H1 (cell line): ENCODE data around the gene MTF2. TPM values are rescaled to one million over a fixed set of nuclear protein-coding genes. Genes with fewer than 3 reads are reported as not detected.

Experiments used
- CTCF ChIA-PET: fragments of 300-600 bp; sonication (Branson Sonifier 250); formaldehyde crosslinking; loops from one replicate; lab custom pipeline; 2021; ENCODE audit not compliant: partially characterized antibody; lab: Charles Lee
- POLR2A ChIA-PET: fragments of 300-600 bp; sonication (Branson Sonifier 250); formaldehyde crosslinking; loops from one replicate; lab custom pipeline; 2021; ENCODE audit warnings: inconsistent platforms; ENCODE audit not compliant: partially characterized antibody; lab: Charles Lee
- DNase-seq, 2 experiments: peaks; one replicate each; pipeline versions ENCODE4 v3.0.0 to v3.0.0-alpha.2; 2010 to 2022; ENCODE audit warnings: low spot score in 2 of 2, low read depth in 1 of 2, mixed read lengths in 1 of 2
- FAIRE-seq: peaks from 2 replicates; lab custom pipeline; 2011; peaks lifted over from hg19 to GRCh38; lab: Jason Lieb, UNC
- H2AFZ ChIP-seq: 2 replicates; pipeline ENCODE4 v1.8.1; 2012; ENCODE audit warnings: low read length, inconsistent platforms
- H2AK5ac ChIP-seq: 2 replicates; pipeline ENCODE4 v1.6.1; 2013; ENCODE audit warnings: low read depth, low read length
- H2BK120ac ChIP-seq: replicated peaks from 2 replicates; pipeline ENCODE3; 2013; ENCODE audit warnings: low read depth, low read length, inconsistent platforms
- H2BK12ac ChIP-seq: 2 replicates; pipeline ENCODE4 v1.6.1; 2013; ENCODE audit warnings: low read depth, low read length
- H2BK15ac ChIP-seq: 2 replicates; pipeline ENCODE4 v1.6.1; 2013; ENCODE audit warnings: low read length
- H2BK20ac ChIP-seq: 2 replicates; pipeline ENCODE4 v1.6.1; 2013; ENCODE audit warnings: low read length
- H2BK5ac ChIP-seq: 2 replicates; pipeline ENCODE4 v1.6.1; 2013; ENCODE audit warnings: low read depth, low read length
- H3K14ac ChIP-seq: 2 replicates; pipeline ENCODE4 v1.6.1; 2013; ENCODE audit warnings: inconsistent platforms; ENCODE audit not compliant: insufficient read length
- H3K18ac ChIP-seq: 2 replicates; pipeline ENCODE4 v1.6.1; 2013; ENCODE audit warnings: low read length; ENCODE audit errors: extremely low read depth
- H3K23ac ChIP-seq: 2 replicates; pipeline ENCODE4 v1.6.1; 2013; ENCODE audit warnings: inconsistent platforms; ENCODE audit not compliant: insufficient read length
- H3K23me2 ChIP-seq: 2 replicates; pipeline ENCODE4 v1.6.1; 2013; ENCODE audit warnings: low read depth, low read length
- H3K27ac ChIP-seq: 2 replicates; pipeline ENCODE4 v1.6.1; 2011; ENCODE audit warnings: low read depth, low read length, inconsistent platforms
- H3K27me3 ChIP-seq, 4 experiments: replicated peaks in 1 of 4; 1 replicate in 1 of 4; 2 replicates in 3 of 4; pipeline versions ENCODE4 v1.6.1 to v1.8.1; 2011 to 2013; ENCODE audit warnings: low read length in 3 of 4, mild to moderate bottlenecking in 3 of 4, inconsistent platforms in 2 of 4, mixed read lengths in 2 of 4, moderate library complexity in 1 of 4; ENCODE audit not compliant: control insufficient read depth in 3 of 4, insufficient read depth in 3 of 4; ENCODE audit errors: extremely low read depth in 1 of 4
- H3K36me3 ChIP-seq, 4 experiments: 2 replicates each; pipeline versions ENCODE4 v1.6.1 to v1.8.1; 2011 to 2013; ENCODE audit warnings: mild to moderate bottlenecking in 4 of 4, low read length in 3 of 4, moderate library complexity in 2 of 4, control low read depth in 1 of 4, inconsistent platforms in 1 of 4; ENCODE audit not compliant: insufficient read depth in 4 of 4, control insufficient read depth in 2 of 4
- H3K4ac ChIP-seq: replicated peaks from 2 replicates; pipeline ENCODE3; 2013; ENCODE audit warnings: low read length, low read depth, mixed read lengths, inconsistent platforms; ENCODE audit not compliant: insufficient read length
- H3K4me1 ChIP-seq, 4 experiments: replicated peaks in 1 of 4; 1 replicate in 1 of 4; 2 replicates in 3 of 4; pipeline versions ENCODE4 v1.6.1 to v1.8.1; 2011 to 2013; ENCODE audit warnings: low read length in 3 of 4, inconsistent platforms in 2 of 4, mixed read lengths in 1 of 4; ENCODE audit not compliant: insufficient read depth in 4 of 4, control insufficient read depth in 3 of 4
- H3K4me2 ChIP-seq, 2 experiments: 2 replicates each; pipeline versions ENCODE4 v1.6.1 to v1.8.1; 2011 to 2013; ENCODE audit warnings: low read depth in 2 of 2, low read length in 2 of 2, control low read depth in 1 of 2, inconsistent platforms in 1 of 2, mild to moderate bottlenecking in 1 of 2; ENCODE audit not compliant: insufficient read depth in 1 of 2
- H3K4me3 ChIP-seq, 4 experiments: fragments of 200-600, 300-600 bp in 1 of 4; sonication (generic), shearing (Covaris generic), sonication (Bioruptor Twin) in 1 of 4; 2 replicates each; pipeline versions ENCODE4 v1.5.1 to v1.8.1; 2011 to 2016; ENCODE audit warnings: low read length in 4 of 4, low read depth in 3 of 4, control low read depth in 2 of 4, inconsistent platforms in 2 of 4, mild to moderate bottlenecking in 2 of 4, mixed read lengths in 1 of 4, moderate library complexity in 1 of 4; ENCODE audit not compliant: insufficient read depth in 2 of 4; ENCODE audit errors: extremely low read depth in 1 of 4
- H3K56ac ChIP-seq: replicated peaks from 2 replicates; pipeline ENCODE3; 2013; ENCODE audit warnings: low read depth, mild to moderate bottlenecking, mixed read lengths, low read length, inconsistent platforms; ENCODE audit not compliant: insufficient read length
- H3K79me1 ChIP-seq: 2 replicates; pipeline ENCODE4 v1.6.1; 2013; ENCODE audit warnings: low read depth, low read length, control low read depth
- H3K79me2 ChIP-seq, 2 experiments: 2 replicates each; pipeline versions ENCODE4 v1.6.1 to v1.8.1; 2012 to 2013; ENCODE audit warnings: low read length in 2 of 2, mild to moderate bottlenecking in 2 of 2, inconsistent platforms in 1 of 2; ENCODE audit not compliant: insufficient read depth in 2 of 2, control insufficient read depth in 1 of 2
- H3K9ac ChIP-seq, 4 experiments: replicated peaks in 1 of 4; 1 replicate in 1 of 4; 2 replicates in 3 of 4; pipeline versions ENCODE4 v1.6.1 to v1.8.1; 2011 to 2013; ENCODE audit warnings: low read depth in 3 of 4, low read length in 3 of 4, control low read depth in 2 of 4, mild to moderate bottlenecking in 2 of 4, moderate library complexity in 2 of 4, inconsistent platforms in 1 of 4; ENCODE audit errors: extremely low read depth in 1 of 4
- H3K9me3 ChIP-seq, 2 experiments: 2 replicates each; pipeline versions ENCODE4 v1.6.1 to v1.8.1; 2012 to 2013; ENCODE audit warnings: mild to moderate bottlenecking in 2 of 2, moderate library complexity in 2 of 2, control low read depth in 1 of 2, inconsistent platforms in 1 of 2, low read depth in 1 of 2, low read length in 1 of 2, mixed read lengths in 1 of 2; ENCODE audit not compliant: insufficient read depth in 2 of 2
- H4K20me1 ChIP-seq, 2 experiments: replicated peaks in 1 of 2; 2 replicates each; pipeline versions ENCODE3 to v1.8.1; 2011 to 2013; ENCODE audit warnings: inconsistent platforms in 2 of 2, low read length in 2 of 2, mild to moderate bottlenecking in 1 of 2; ENCODE audit not compliant: insufficient read depth in 2 of 2, control insufficient read depth in 1 of 2
- H4K5ac ChIP-seq: 2 replicates; pipeline ENCODE4 v1.6.1; 2013; ENCODE audit warnings: low read length, low read depth, mixed read lengths, inconsistent platforms; ENCODE audit not compliant: insufficient read length
- H4K8ac ChIP-seq: 2 replicates; pipeline ENCODE4 v1.8.0; 2013; ENCODE audit warnings: mild to moderate bottlenecking, moderate library complexity, low read length, inconsistent platforms; ENCODE audit not compliant: insufficient read depth; ENCODE audit errors: extremely low read depth
- H4K91ac ChIP-seq: replicated peaks from 2 replicates; pipeline ENCODE3; 2013; ENCODE audit warnings: low read length, mixed read lengths, inconsistent platforms; ENCODE audit not compliant: insufficient read length
- ASH2L ChIP-seq: fragments of 200-600, 300-600 bp; sonication (generic); IDR thresholded peaks from one replicate; pipeline ENCODE4 v1.7.1; 2017; ENCODE audit warnings: low read length
- CBX5 ChIP-seq: fragments of 300-800, 300-1000 bp; sonication (generic); IDR thresholded peaks from 2 replicates; pipeline ENCODE4 v1.7.1; 2016; ENCODE audit warnings: antibody characterized with exemption, low read length, low read depth
- CBX8 ChIP-seq: fragments of 300-800, 300-1000 bp; sonication (generic); IDR thresholded peaks from 2 replicates; pipeline ENCODE4 v1.7.1; 2016; ENCODE audit warnings: low read depth, low read length, borderline replicate concordance
- EGR1 ChIP-seq: IDR thresholded peaks from 2 replicates; pipeline ENCODE4 v1.6.1; 2011; ENCODE audit warnings: low read depth, low read length, borderline replicate concordance
- EP300 ChIP-seq, 2 experiments: IDR thresholded peaks; 1 replicate in 1 of 2; 2 replicates in 1 of 2; pipeline ENCODE4 v1.6.1; 2011 to 2012; ENCODE audit warnings: low read depth in 2 of 2, low read length in 2 of 2, mild to moderate bottlenecking in 2 of 2, borderline replicate concordance in 1 of 2, inconsistent platforms in 1 of 2, moderate library complexity in 1 of 2
- JUND ChIP-seq: IDR thresholded peaks from 2 replicates; pipeline ENCODE4 v1.6.1; 2011; ENCODE audit warnings: mild to moderate bottlenecking, improper control_type of control experiment, low read length
- RAD21 ChIP-seq, 2 experiments: IDR thresholded peaks in 1 of 2; conservative IDR thresholded peaks in 1 of 2; 2 replicates each; pipeline ENCODE4 v1.6.1; 2011; ENCODE audit warnings: low read depth in 2 of 2, low read length in 2 of 2, improper control_type of control experiment in 1 of 2, inconsistent platforms in 1 of 2, mild to moderate bottlenecking in 1 of 2, moderate library complexity in 1 of 2
- RBBP5 ChIP-seq: IDR thresholded peaks from 2 replicates; pipeline ENCODE4 v1.7.1; 2012; ENCODE audit warnings: low read depth, mild to moderate bottlenecking, inconsistent platforms, low read length, moderate library complexity, borderline replicate concordance
- SRF ChIP-seq: IDR thresholded peaks from 2 replicates; pipeline ENCODE4 v1.6.1; 2011; ENCODE audit warnings: mild to moderate bottlenecking, low read depth, low read length, moderate library complexity
- SUZ12 ChIP-seq: fragments of 200-600 bp; sonication (generic); IDR thresholded peaks from 2 replicates; pipeline ENCODE4 v1.6.1; 2012; ENCODE audit warnings: mild to moderate bottlenecking, inconsistent platforms, low read length, moderate library complexity, mixed read lengths
- TAF7 ChIP-seq: optimal IDR thresholded peaks from 2 replicates; pipeline ENCODE3; 2011; ENCODE audit warnings: low read depth, mild to moderate bottlenecking, inconsistent platforms, low read length, moderate library complexity, borderline replicate concordance
- TBP ChIP-seq: IDR thresholded peaks from 2 replicates; pipeline ENCODE4 v1.6.1; 2011; ENCODE audit warnings: low read depth, low read length, improper control_type of control experiment
- WGBS, 2 experiments: shearing (Covaris generic) in 1 of 2; methylation state at CpG; one replicate each; pipeline versions ENCODE4 v1.1.6 to v1.1.7; 2013 to 2015; ENCODE audit warnings: low lambda C conversion rate in 2 of 2, mixed read lengths in 2 of 2, inconsistent platforms in 1 of 2, low coverage in 1 of 2, missing lambda C conversion rate in 1 of 2; ENCODE audit not compliant: insufficient replicate concordance in 2 of 2, insufficient coverage in 1 of 2, insufficient read length in 1 of 2; ENCODE audit errors: extremely low coverage in 1 of 2, missing lambda C conversion rate in 1 of 2; 5-methylcytosine and 5-hydroxymethylcytosine counted together
- polyA plus RNA-seq, 7 experiments: library from polyadenylated mRNA; depleted of rRNA in 3 of 7; stranded (reverse) in 5 of 7; unstranded in 2 of 7; fragments of >200 nt in 5 of 7; fragments of 200-250 nt in 2 of 7; gene quantifications; 1 replicate in 5 of 7; 2 replicates in 1 of 7; 4 replicates in 1 of 7; pipeline versions ENCODE4 v1.2.1 to v1.2.3, GENCODE V29; 2011 to 2013; ENCODE audit warnings: missing spikeins in 2 of 7, mixed read lengths in 2 of 7
- total RNA-seq: library from RNA; stranded (reverse); fragmentation: NEBNext Ultra II Directional; extraction: Animal tissue kit (Norgen Biotek cat#: 25700); gene quantifications from 2 replicates; pipeline ENCODE4 v1.2.1, GENCODE V29; 2021
- TF ChIP-seq, protein P1 (sequence below): IDR thresholded peaks from 2 replicates; pipeline ENCODE4 v1.6.1; 2012; ENCODE audit warnings: inconsistent platforms

MTF2 gene
- total and polyA plus RNA-seq, 2 of the 8 experiments (the other 6 are each of a cell fraction or from before 2014, with no cell fraction given) = 72.1 to 102 TPM

DNA sequence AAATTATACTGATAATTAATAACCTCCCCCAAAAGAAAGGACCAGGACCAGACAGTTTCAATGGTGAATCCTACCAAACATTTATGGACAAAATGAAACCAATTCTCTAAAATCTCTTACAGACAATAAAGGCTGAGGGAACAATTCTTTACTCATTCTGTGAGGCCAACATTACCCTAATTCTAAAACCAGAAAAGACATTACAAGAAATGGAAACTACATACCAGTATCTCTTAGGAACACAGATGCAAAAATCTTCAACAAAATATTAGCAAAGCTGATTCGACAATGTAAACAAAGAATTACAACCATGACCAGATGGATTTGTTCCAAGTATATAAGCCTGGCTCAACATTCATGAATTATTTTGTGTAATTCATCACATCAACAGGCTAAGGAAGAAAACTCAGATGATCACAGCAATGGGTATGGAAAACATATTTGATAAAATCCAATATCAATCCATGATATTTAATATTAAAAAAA, 92.5 kb downstream of the MTF2 start:
- no peak overlapping the region for H3K4me3 ChIP-seq
- H3K23me2 ChIP-seq = no peaks in the 10 kb centered on the region
- H3K9me3 ChIP-seq = peaks cover 0 to 3% of the 10 kb centered on the region in 2 experiments; a peak in 1 of 4 replicates
- no peak overlapping the region for H2BK15ac ChIP-seq
- no peaks in the 10 kb centered on the region; a peak in 1 of 8 replicates for H3K36me3 ChIP-seq
- no peak overlapping the region for H3K18ac ChIP-seq
- no peak for FAIRE-seq
- no peak overlapping the region for H2BK20ac ChIP-seq
- H3K79me2 ChIP-seq = peaks cover 0 to 73% of the 10 kb centered on the region in 2 experiments; a peak in 2 of 4 replicates
- H4K8ac ChIP-seq = no peak overlapping the region
- H2BK12ac ChIP-seq = no peak overlapping the region
- no peak overlapping the region for H3K4me2 ChIP-seq
- no peak overlapping the region for H3K23ac ChIP-seq
- H4K91ac ChIP-seq = no peak overlapping the region
- no peak overlapping the region for H3K14ac ChIP-seq
- H3K79me1 ChIP-seq = peaks cover 5% of the 10 kb centered on the region; the same call in 1 of the 2 replicates
- ChIA-PET CTCF (no interaction called here), POLR2A (interaction anchor here (0.6 to 0.9 kb wide), 2 partner anchors 85 to 106 kb away, joined by 3 read pairs; no protein-coding TSS in a partner anchor)
- H3K4me1 ChIP-seq = no peaks in the 10 kb centered on the region
- H3K27me3 ChIP-seq = no peaks in the 10 kb centered on the region
- WGBS, 2 experiments = 89% methylated on average over 1 of the region's 1 CpG; no CpG with 5 or more reads in 1 of the 2 experiments
- no peak overlapping the region for H2AFZ ChIP-seq
- H3K9ac ChIP-seq = no peak overlapping the region
- no peak overlapping the region for H2BK5ac ChIP-seq
- H2AK5ac ChIP-seq = no peak overlapping the region
- no peak overlapping the region for H4K5ac ChIP-seq
- DNase-seq = no peak
- no peak overlapping the region for H3K4ac ChIP-seq
- H3K56ac ChIP-seq = no peak overlapping the region
- no peaks in the 10 kb centered on the region for H4K20me1 ChIP-seq
- H3K27ac ChIP-seq = no peak overlapping the region
- no peak overlapping the region for H2BK120ac ChIP-seq
- TF ChIP-seq RBBP5 (no peak), JUND (no peak), TBP (no peak), SUZ12 (no peak), ASH2L (no peak), TAF7 (no peak), CBX8 (no peak), EP300 (IDR thresholded peaks at IDR 0.05; ENCODE audit: borderline replicate concordance in 1 of 2, low read depth in 2 of 2, low read length in 2 of 2) (no peak), RAD21 (IDR thresholded peaks at IDR 0.05 in 1 of 2, conservative IDR thresholded peaks at IDR 0.05 in 1 of 2; ENCODE audit: low read depth in 2 of 2, low read length in 2 of 2) (no peak), CBX5 (no peak), EGR1 (no peak), SRF (no peak)
- TF ChIP-seq, protein P1, sequence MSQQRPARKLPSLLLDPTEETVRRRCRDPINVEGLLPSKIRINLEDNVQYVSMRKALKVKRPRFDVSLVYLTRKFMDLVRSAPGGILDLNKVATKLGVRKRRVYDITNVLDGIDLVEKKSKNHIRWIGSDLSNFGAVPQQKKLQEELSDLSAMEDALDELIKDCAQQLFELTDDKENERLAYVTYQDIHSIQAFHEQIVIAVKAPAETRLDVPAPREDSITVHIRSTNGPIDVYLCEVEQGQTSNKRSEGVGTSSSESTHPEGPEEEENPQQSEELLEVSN = no peak
